Measurements from ENCODE around the gene PDE1C.

Gene PDE1C

DNA sequence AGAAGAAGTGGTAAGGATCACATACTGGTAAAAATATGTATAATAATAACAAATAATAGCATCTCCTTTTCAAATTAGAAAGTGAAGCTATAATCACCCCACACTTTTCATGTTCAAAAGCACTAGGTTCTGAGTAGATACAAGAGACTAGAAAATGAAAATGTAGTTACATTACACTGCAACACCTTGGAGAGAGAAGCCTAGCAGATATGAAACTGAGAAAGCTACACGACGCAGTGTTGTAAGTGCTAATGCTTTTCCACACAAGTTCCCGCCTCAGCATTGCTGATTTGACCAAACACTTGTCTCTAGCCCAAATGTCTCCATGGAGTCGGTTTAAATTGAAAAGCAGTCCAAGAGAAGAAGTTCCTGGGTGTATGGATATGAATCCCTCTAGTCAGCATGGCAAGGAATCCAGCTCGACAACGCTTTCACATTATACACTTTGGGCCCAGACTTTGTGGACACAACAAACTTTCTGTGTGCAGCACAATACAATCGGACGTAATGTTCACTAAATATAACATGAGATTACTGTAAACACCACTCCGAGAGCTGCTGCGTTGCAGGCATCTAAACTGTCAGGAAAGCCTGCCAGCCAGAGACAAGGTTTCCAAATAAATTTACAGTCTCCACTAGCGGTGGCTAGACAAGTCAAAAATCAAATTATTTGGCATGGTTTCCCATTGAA, 1.7 kb downstream of the PDE1C start:
- Histone ChIP-seq H4K8ac (ENCODE audit: low read depth, low read length) (no peak overlapping the region), H3K4me3 (ENCODE audit: low read depth, low read length) (no peak overlapping the region), H2BK120ac (ENCODE audit: insufficient read depth, low read length, poor library complexity) (no peak overlapping the region), H2BK5ac (ENCODE audit: low read depth, low read length, poor library complexity) (no peak overlapping the region), H3K79me2 (ENCODE audit: control insufficient read depth, insufficient read depth, low read length, poor library complexity) (no peaks in the 10 kb centered on the region), H3K18ac (ENCODE audit: low read length) (no peak overlapping the region), H4K91ac (ENCODE audit: low read depth, low read length) (no peak overlapping the region), H2BK12ac (ENCODE audit: low read length) (no peak overlapping the region), H3K9me3 (ENCODE audit: insufficient read depth, low read depth, low read length) (peaks cover 2% of the 10 kb centered on the region), H3K4me2 (ENCODE audit: low read length) (no peak overlapping the region), H3K27me3 (ENCODE audit: insufficient read depth, low read length) (peaks cover 37% of the 10 kb centered on the region), H3K4ac (ENCODE audit: low read depth, low read length) (no peak overlapping the region), H3K79me1 (ENCODE audit: low read length) (no peaks in the 10 kb centered on the region), H2AFZ (ENCODE audit: insufficient read depth, low read length, poor library complexity) (no peak overlapping the region), H2AK5ac (ENCODE audit: low read length) (no peak overlapping the region), H4K12ac (ENCODE audit: low read depth, low read length) (no peak overlapping the region), H3K4me1 (ENCODE audit: control insufficient read depth in 1 of 2, insufficient read depth in 2 of 2, low read length in 2 of 2) (peaks cover 3 to 6% of the 10 kb centered on the region in 2 experiments), H3K14ac (ENCODE audit: low read length) (no peak overlapping the region), H3K27ac (ENCODE audit: low read depth, low read length) (no peak overlapping the region), H3K23ac (ENCODE audit: low read length) (no peak overlapping the region), H3K36me3 (ENCODE audit: control insufficient read depth in 1 of 2, insufficient read depth in 2 of 2, low read length in 2 of 2) (no peaks in the 10 kb centered on the region), H3K9ac (ENCODE audit: low read length) (no peak overlapping the region)
- no CpG with 5 or more reads among the region's 11 CpGs for WGBS (ENCODE audit: extremely low coverage, insufficient coverage, insufficient read length)
- no peak for DNase-seq

DNA sequence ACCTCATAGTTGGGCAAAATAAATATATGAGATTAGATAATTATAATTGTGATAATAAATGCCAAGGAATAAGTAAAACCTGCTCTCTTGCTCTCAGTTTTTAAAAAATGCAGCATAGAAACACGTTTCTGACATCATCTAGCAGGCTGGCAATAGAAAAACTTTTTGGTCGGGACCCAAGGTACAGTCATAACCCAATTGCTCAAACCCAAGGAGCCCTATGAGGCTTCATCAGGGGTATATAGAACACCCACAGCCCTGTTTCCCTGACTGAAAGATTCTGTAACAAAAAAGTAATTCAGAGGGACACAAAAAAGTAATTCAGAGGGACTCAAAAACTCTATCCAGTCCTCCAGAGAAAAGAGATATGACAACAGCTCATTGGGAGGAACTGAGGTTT, 3.8 kb downstream of the PDE1C start:
- Histone ChIP-seq H2BK5ac (ENCODE audit: low read depth, low read length, poor library complexity) (no peak overlapping the region), H2BK12ac (ENCODE audit: low read length) (no peak overlapping the region), H3K4me1 (ENCODE audit: control insufficient read depth in 1 of 2, insufficient read depth in 2 of 2, low read length in 2 of 2) (peaks cover 3 to 6% of the 10 kb centered on the region in 2 experiments), H3K9me3 (ENCODE audit: insufficient read depth, low read depth, low read length) (peaks cover under 1% of the 10 kb centered on the region), H3K79me2 (ENCODE audit: control insufficient read depth, insufficient read depth, low read length, poor library complexity) (no peaks in the 10 kb centered on the region), H2AFZ (ENCODE audit: insufficient read depth, low read length, poor library complexity) (no peak overlapping the region), H3K27me3 (ENCODE audit: insufficient read depth, low read length) (peaks cover 28% of the 10 kb centered on the region), H3K14ac (ENCODE audit: low read length) (no peak overlapping the region), H3K36me3 (ENCODE audit: control insufficient read depth in 1 of 2, insufficient read depth in 2 of 2, low read length in 2 of 2) (no peaks in the 10 kb centered on the region), H3K27ac (ENCODE audit: low read depth, low read length) (no peak overlapping the region), H3K4ac (ENCODE audit: low read depth, low read length) (no peak overlapping the region), H4K91ac (ENCODE audit: low read depth, low read length) (no peak overlapping the region), H3K18ac (ENCODE audit: low read length) (no peak overlapping the region), H3K9ac (ENCODE audit: low read length) (no peak overlapping the region), H3K79me1 (ENCODE audit: low read length) (no peaks in the 10 kb centered on the region), H2BK120ac (ENCODE audit: insufficient read depth, low read length, poor library complexity) (no peak overlapping the region), H3K4me3 (ENCODE audit: low read depth, low read length) (no peak overlapping the region), H4K12ac (ENCODE audit: low read depth, low read length) (no peak overlapping the region), H3K23ac (ENCODE audit: low read length) (no peak overlapping the region), H4K8ac (ENCODE audit: low read depth, low read length) (no peak overlapping the region), H2AK5ac (ENCODE audit: low read length) (no peak overlapping the region), H3K4me2 (ENCODE audit: low read length) (no peak overlapping the region)
- no peak for DNase-seq
- WGBS (ENCODE audit: extremely low coverage, insufficient coverage, insufficient read length): no CpG with 5 or more reads among the region's 2 CpGs

DNA sequence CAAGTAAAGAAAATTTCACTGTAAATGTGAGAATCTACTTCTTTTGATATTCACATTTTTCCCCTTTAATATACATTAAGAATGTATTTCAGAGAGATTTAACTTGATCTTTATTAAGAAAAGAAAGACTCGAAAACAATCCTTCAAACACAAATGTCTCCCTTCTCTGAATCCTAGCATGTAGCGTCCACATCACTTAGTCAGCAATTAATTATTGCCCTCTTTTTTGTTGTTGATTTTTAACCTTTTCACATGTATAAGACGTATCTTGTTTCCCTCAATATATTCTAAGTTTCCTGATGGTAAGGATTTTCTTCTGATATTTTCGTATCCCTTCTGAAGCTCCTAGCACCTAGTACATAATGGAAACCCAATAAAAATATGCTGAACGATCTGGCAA, 6.6 kb downstream of the PDE1C start:
- Histone ChIP-seq H3K4ac (ENCODE audit: low read depth, low read length) (no peak overlapping the region), H2AK5ac (ENCODE audit: low read length) (no peak overlapping the region), H3K36me3 (ENCODE audit: control insufficient read depth in 1 of 2, insufficient read depth in 2 of 2, low read length in 2 of 2) (no peaks in the 10 kb centered on the region), H3K4me3 (ENCODE audit: low read depth, low read length) (no peak overlapping the region), H3K18ac (ENCODE audit: low read length) (no peak overlapping the region), H4K12ac (ENCODE audit: low read depth, low read length) (no peak overlapping the region), H3K27me3 (ENCODE audit: insufficient read depth, low read length) (peaks cover 2% of the 10 kb centered on the region), H3K27ac (ENCODE audit: low read depth, low read length) (no peak overlapping the region), H3K23ac (ENCODE audit: low read length) (no peak overlapping the region), H3K4me2 (ENCODE audit: low read length) (no peak overlapping the region), H2AFZ (ENCODE audit: insufficient read depth, low read length, poor library complexity) (no peak overlapping the region), H3K79me2 (ENCODE audit: control insufficient read depth, insufficient read depth, low read length, poor library complexity) (no peaks in the 10 kb centered on the region), H3K4me1 (ENCODE audit: control insufficient read depth in 1 of 2, insufficient read depth in 2 of 2, low read length in 2 of 2) (no peaks in the 10 kb centered on the region), H3K14ac (ENCODE audit: low read length) (no peak overlapping the region), H3K9ac (ENCODE audit: low read length) (no peak overlapping the region), H4K8ac (ENCODE audit: low read depth, low read length) (no peak overlapping the region), H4K91ac (ENCODE audit: low read depth, low read length) (no peak overlapping the region), H2BK12ac (ENCODE audit: low read length) (no peak overlapping the region), H2BK120ac (ENCODE audit: insufficient read depth, low read length, poor library complexity) (no peak overlapping the region), H3K79me1 (ENCODE audit: low read length) (no peaks in the 10 kb centered on the region), H2BK5ac (ENCODE audit: low read depth, low read length, poor library complexity) (no peak overlapping the region), H3K9me3 (ENCODE audit: insufficient read depth, low read depth, low read length) (no peaks in the 10 kb centered on the region)
- DNase-seq: no peak
- WGBS (ENCODE audit: extremely low coverage, insufficient coverage, insufficient read length): no CpG with 5 or more reads among the region's 5 CpGs

DNA sequence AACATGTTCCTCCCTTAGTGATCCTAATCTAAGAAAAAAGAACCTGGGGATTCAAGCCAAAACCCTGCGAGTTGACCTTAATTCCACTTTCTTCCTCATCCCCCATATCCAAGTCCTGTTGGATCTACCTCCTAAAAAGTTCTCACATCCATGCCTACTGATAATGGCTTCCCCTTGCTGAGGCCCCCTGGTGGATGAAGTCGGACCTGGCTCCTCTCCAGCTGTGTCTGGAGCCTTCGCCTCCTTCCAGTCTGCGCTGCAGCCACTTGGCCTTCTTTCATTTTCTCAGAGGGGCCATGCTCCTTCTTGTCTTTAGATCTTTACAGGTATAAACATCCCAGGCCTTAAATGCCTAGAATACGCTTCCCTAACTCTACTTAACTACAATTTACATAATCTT, 8.1 kb downstream of the PDE1C start:
- no CpG with 5 or more reads among the region's 5 CpGs for WGBS (ENCODE audit: extremely low coverage, insufficient coverage, insufficient read length)
- no peaks in the 10 kb centered on the region for H3K9me3 ChIP-seq (ENCODE audit: insufficient read depth, low read depth, low read length)
- no peak overlapping the region for H3K27ac ChIP-seq (ENCODE audit: low read depth, low read length)
- H4K91ac ChIP-seq (ENCODE audit: low read depth, low read length): no peak overlapping the region
- no peak overlapping the region for H3K4me2 ChIP-seq (ENCODE audit: low read length)
- H2AK5ac ChIP-seq (ENCODE audit: low read length): no peak overlapping the region
- no peak overlapping the region for H3K9ac ChIP-seq (ENCODE audit: low read length)
- no peak overlapping the region for H3K23ac ChIP-seq (ENCODE audit: low read length)
- no peaks in the 10 kb centered on the region for H3K79me1 ChIP-seq (ENCODE audit: low read length)
- H2AFZ ChIP-seq (ENCODE audit: insufficient read depth, low read length, poor library complexity): no peak overlapping the region
- no peak overlapping the region for H3K4me3 ChIP-seq (ENCODE audit: low read depth, low read length)
- H3K79me2 ChIP-seq (ENCODE audit: control insufficient read depth, insufficient read depth, low read length, poor library complexity): no peaks in the 10 kb centered on the region
- no peak overlapping the region for H3K18ac ChIP-seq (ENCODE audit: low read length)
- no peak overlapping the region for H3K14ac ChIP-seq (ENCODE audit: low read length)
- no peak overlapping the region for H2BK5ac ChIP-seq (ENCODE audit: low read depth, low read length, poor library complexity)
- no peaks in the 10 kb centered on the region for H3K27me3 ChIP-seq (ENCODE audit: insufficient read depth, low read length)
- no peak overlapping the region for H4K8ac ChIP-seq (ENCODE audit: low read depth, low read length)
- H2BK120ac ChIP-seq (ENCODE audit: insufficient read depth, low read length, poor library complexity): no peak overlapping the region
- no peak overlapping the region for H4K12ac ChIP-seq (ENCODE audit: low read depth, low read length)
- H3K4me1 ChIP-seq (ENCODE audit: control insufficient read depth in 1 of 2, insufficient read depth in 2 of 2, low read length in 2 of 2): no peaks in the 10 kb centered on the region
- peak; percentile 5 to 39 for DNase-seq
- H3K36me3 ChIP-seq (ENCODE audit: control insufficient read depth in 1 of 2, insufficient read depth in 2 of 2, low read length in 2 of 2): no peaks in the 10 kb centered on the region
- H2BK12ac ChIP-seq (ENCODE audit: low read length): no peak overlapping the region
- H3K4ac ChIP-seq (ENCODE audit: low read depth, low read length): no peak overlapping the region
